ENCODE measurements around the gene JOSD1.

Gene JOSD1

DNA sequence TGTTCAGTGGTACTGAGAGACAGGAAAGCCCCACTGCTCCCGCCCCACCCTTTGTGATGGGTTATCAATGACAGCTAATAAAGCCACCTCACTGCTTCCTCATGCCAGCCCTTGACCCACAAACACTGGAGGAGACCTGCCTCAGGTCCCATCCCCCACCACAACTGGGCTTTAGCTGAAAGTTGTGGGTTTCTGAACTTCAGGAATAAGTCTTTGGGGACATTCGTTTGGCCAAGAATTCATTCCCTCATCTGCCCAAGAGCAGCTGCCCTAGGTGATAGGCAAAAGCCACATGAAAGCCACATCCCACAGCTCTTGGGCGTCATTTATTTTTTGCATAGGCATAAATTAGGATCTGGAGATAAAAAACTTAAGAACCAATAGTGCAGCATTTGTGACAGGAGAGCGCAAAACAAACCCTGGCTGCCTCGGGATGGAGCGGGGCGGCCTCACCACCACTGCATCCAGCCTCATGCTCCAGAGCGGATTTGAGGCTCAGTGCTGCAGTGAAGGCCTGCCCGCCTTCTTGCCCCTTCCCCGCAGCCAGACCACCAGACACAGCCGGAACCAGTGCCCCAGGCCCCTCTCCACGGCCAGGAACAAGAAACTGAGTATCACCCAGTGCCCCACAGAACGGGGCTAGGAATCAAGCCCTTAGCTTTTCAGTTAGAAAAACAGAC is 33.8 kb upstream of the JOSD1 start:
- no peaks in the 10 kb centered on the region for H3K36me3 ChIP-seq (ENCODE audit: insufficient read depth)
- H2AFZ ChIP-seq (ENCODE audit: low read depth) = no peak overlapping the region
- H3K79me2 ChIP-seq (ENCODE audit: insufficient read depth, low read depth) = no peaks in the 10 kb centered on the region
- no peaks in the 10 kb centered on the region for H3K4me1 ChIP-seq (ENCODE audit: low read depth, poor library complexity, severe bottlenecking)
- H4K20me1 ChIP-seq (ENCODE audit: insufficient read depth) = no peaks in the 10 kb centered on the region
- no peaks in the 10 kb centered on the region for H3K27me3 ChIP-seq (ENCODE audit: insufficient read depth, low read depth)
- no peak overlapping the region for H3K4me3 ChIP-seq (IDR thresholded peaks at IDR 0.05; ENCODE audit: insufficient read depth, low read depth, low read length)
- H3K4me2 ChIP-seq = no peak overlapping the region
- H3K9ac ChIP-seq = no peak overlapping the region
- no peak overlapping the region for H3K27ac ChIP-seq
- no peak for TF ChIP-seq CTCF (conservative IDR thresholded peaks at IDR 0.05; ENCODE audit: low read depth, low read length)

- H3K36me3 ChIP-seq (ENCODE audit: insufficient read depth) = no peaks in the 10 kb centered on the region
- no peaks in the 10 kb centered on the region for H3K27me3 ChIP-seq (ENCODE audit: insufficient read depth, low read depth)
- no peak overlapping the region for H2AFZ ChIP-seq (ENCODE audit: low read depth)
- TF ChIP-seq CTCF (conservative IDR thresholded peaks at IDR 0.05; ENCODE audit: low read depth, low read length) = no peak; the same call in 1 of the 2 replicates
- no peak overlapping the region for H3K27ac ChIP-seq
- no peak overlapping the region for H3K9ac ChIP-seq
- no peaks in the 10 kb centered on the region for H4K20me1 ChIP-seq (ENCODE audit: insufficient read depth)
- H3K4me3 ChIP-seq (IDR thresholded peaks at IDR 0.05; ENCODE audit: insufficient read depth, low read depth, low read length) = no peak overlapping the region
- no peaks in the 10 kb centered on the region for H3K79me2 ChIP-seq (ENCODE audit: insufficient read depth, low read depth)
- no peaks in the 10 kb centered on the region for H3K4me1 ChIP-seq (ENCODE audit: low read depth, poor library complexity, severe bottlenecking)
- no peak overlapping the region for H3K4me2 ChIP-seq
Measured at GRCh38 chr22:38733724-38734381, 33.1 kb upstream of the JOSD1 start.

DNA sequence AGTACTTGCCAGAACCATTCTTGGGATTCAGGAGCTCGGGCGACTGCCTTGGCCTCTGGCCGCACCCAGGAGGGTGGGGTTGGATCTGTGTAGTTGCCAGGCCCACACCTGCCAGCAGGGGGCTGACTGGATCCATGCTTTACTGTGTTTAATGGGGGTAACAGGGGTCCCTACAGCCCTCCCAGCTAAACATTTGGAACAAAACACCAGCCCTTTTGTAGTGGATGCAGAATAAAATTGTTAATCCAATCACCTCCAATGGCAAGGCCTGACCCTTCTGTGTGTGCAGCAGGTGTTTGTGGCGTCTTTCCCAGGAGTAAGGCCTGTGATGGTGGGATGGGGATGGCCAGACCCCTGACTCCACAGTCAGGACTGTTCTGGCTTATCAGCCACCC is 32.6 kb upstream of the JOSD1 start:
- no peaks in the 10 kb centered on the region for H3K79me2 ChIP-seq (ENCODE audit: insufficient read depth, low read depth)
- no peak overlapping the region for H3K27ac ChIP-seq
- no peaks in the 10 kb centered on the region for H4K20me1 ChIP-seq (ENCODE audit: insufficient read depth)
- H3K36me3 ChIP-seq (ENCODE audit: insufficient read depth) = peaks cover under 1% of the 10 kb centered on the region; the same call in 1 of the 2 replicates
- H3K27me3 ChIP-seq (ENCODE audit: insufficient read depth, low read depth) = no peaks in the 10 kb centered on the region
- H3K4me1 ChIP-seq (ENCODE audit: low read depth, poor library complexity, severe bottlenecking) = no peaks in the 10 kb centered on the region
- H3K4me3 ChIP-seq (IDR thresholded peaks at IDR 0.05; ENCODE audit: insufficient read depth, low read depth, low read length) = no peak overlapping the region
- H3K4me2 ChIP-seq = no peak overlapping the region
- peak; percentile 83 for TF ChIP-seq CTCF (conservative IDR thresholded peaks at IDR 0.05; ENCODE audit: low read depth, low read length)
- no peak overlapping the region for H3K9ac ChIP-seq
- no peak overlapping the region for H2AFZ ChIP-seq (ENCODE audit: low read depth)

- no peak for TF ChIP-seq CTCF (conservative IDR thresholded peaks at IDR 0.05; ENCODE audit: low read depth, low read length)
- H2AFZ ChIP-seq (ENCODE audit: low read depth) = no peak overlapping the region
- H3K79me2 ChIP-seq (ENCODE audit: insufficient read depth, low read depth) = no peaks in the 10 kb centered on the region
- no peak overlapping the region for H3K4me3 ChIP-seq (IDR thresholded peaks at IDR 0.05; ENCODE audit: insufficient read depth, low read depth, low read length)
- H3K27me3 ChIP-seq (ENCODE audit: insufficient read depth, low read depth) = no peaks in the 10 kb centered on the region
- H3K9ac ChIP-seq = no peak overlapping the region
- no peaks in the 10 kb centered on the region for H3K4me1 ChIP-seq (ENCODE audit: low read depth, poor library complexity, severe bottlenecking)
- H3K4me2 ChIP-seq = no peak overlapping the region
- H3K27ac ChIP-seq = no peak overlapping the region
- no peaks in the 10 kb centered on the region for H4K20me1 ChIP-seq (ENCODE audit: insufficient read depth)
- peaks cover 3% of the 10 kb centered on the region; the same call in 1 of the 2 replicates for H3K36me3 ChIP-seq (ENCODE audit: insufficient read depth)
Measured at GRCh38 chr22:38732251-38732815, 31.6 kb upstream of the JOSD1 start.

Measured in KMS-11 (cell line).